Stimulated activated memory B cell treated with anti-CD40 and anti-IgM and Interleukin-4, amounts not matched to agents 10 μg/mL and 1 μg/mL and 100 μg/mL, for 72 hours (primary cell): ENCODE measurements around the gene CENPK.
A peak's percentile ranks its signal among the peaks of the same experiment; 100 is the strongest.

ENCODE experiments used
- ATAC-seq: fragments of 150-1000 bp; cut with Tn5 transposase; 2 replicates; pipeline ENCODE4 v1.10.0; 2021
- H3K27ac Mint-ChIP-seq: one replicate; pipeline ENCODE4 v1.8.0; 2022; ENCODE audit warnings: mild to moderate bottlenecking, mixed read lengths
- H3K27me3 Mint-ChIP-seq: one replicate; pipeline ENCODE4 v1.8.0; 2022; ENCODE audit warnings: mixed read lengths
- H3K36me3 Mint-ChIP-seq: one replicate; pipeline ENCODE4 v1.8.0; 2022; ENCODE audit warnings: mixed read lengths
- H3K4me1 Mint-ChIP-seq: one replicate; pipeline ENCODE4 v1.8.0; 2022; ENCODE audit warnings: mixed read lengths
- H3K4me3 Mint-ChIP-seq: one replicate; pipeline ENCODE4 v1.8.0; 2022; ENCODE audit warnings: mild to moderate bottlenecking, moderate library complexity, mixed read lengths
- H3K9me3 Mint-ChIP-seq: one replicate; pipeline ENCODE4 v1.8.0; 2022; ENCODE audit warnings: mixed read lengths

The CENPK gene

GRCh38 chr5:65481635-65482295 is 81.2 kb downstream of the CENPK start, which contains the start of gene ADAMTS6:
Gene ADAMTS6 (minus strand): TSS chr5:65481920. CDS start chr5:65473673, 8,247 bp downstream.
- no peaks in the 10 kb centered on the region for H3K9me3 Mint-ChIP-seq
- H3K27ac Mint-ChIP-seq: no peak within 1 kb of the TSS
- peaks cover 13% of the 10 kb centered on the region for H3K4me1 Mint-ChIP-seq
- H3K27me3 Mint-ChIP-seq: no peaks in the 10 kb centered on the region
- peak; percentile 96 for ATAC-seq
- H3K36me3 Mint-ChIP-seq: no peaks in the 10 kb centered on the region
- H3K4me3 Mint-ChIP-seq: no peak within 1 kb of the TSS

GRCh38 chr5:65481171-65481581 is 81.8 kb downstream of the CENPK start:
- no peaks in the 10 kb centered on the region for H3K27me3 Mint-ChIP-seq
- H3K4me1 Mint-ChIP-seq: peaks cover 13% of the 10 kb centered on the region
- H3K36me3 Mint-ChIP-seq: no peaks in the 10 kb centered on the region
- peak; percentile 53 for ATAC-seq
- H3K9me3 Mint-ChIP-seq: no peaks in the 10 kb centered on the region
- no peak overlapping the region for H3K27ac Mint-ChIP-seq
- no peak overlapping the region for H3K4me3 Mint-ChIP-seq

GRCh38 chr5:65480306-65480865 is 82.6 kb downstream of the CENPK start:
- ATAC-seq: peak; percentile 50
- H3K4me1 Mint-ChIP-seq: peaks cover 18% of the 10 kb centered on the region
- H3K9me3 Mint-ChIP-seq: no peaks in the 10 kb centered on the region
- H3K27ac Mint-ChIP-seq: no peak overlapping the region
- no peaks in the 10 kb centered on the region for H3K27me3 Mint-ChIP-seq
- H3K36me3 Mint-ChIP-seq: no peaks in the 10 kb centered on the region
- no peak overlapping the region for H3K4me3 Mint-ChIP-seq

GRCh38 chr5:65479527-65479926 is 83.4 kb downstream of the CENPK start:
- H3K4me3 Mint-ChIP-seq: no peak overlapping the region
- H3K36me3 Mint-ChIP-seq: no peaks in the 10 kb centered on the region
- no peak for ATAC-seq
- H3K9me3 Mint-ChIP-seq: no peaks in the 10 kb centered on the region
- H3K27me3 Mint-ChIP-seq: no peaks in the 10 kb centered on the region
- H3K4me1 Mint-ChIP-seq: peaks cover 18% of the 10 kb centered on the region
- H3K27ac Mint-ChIP-seq: no peak overlapping the region

GRCh38 chr5:65478336-65478735 is 84.6 kb downstream of the CENPK start:
- H3K36me3 Mint-ChIP-seq: no peaks in the 10 kb centered on the region
- H3K4me3 Mint-ChIP-seq: no peak overlapping the region
- H3K27ac Mint-ChIP-seq: no peak overlapping the region
- H3K4me1 Mint-ChIP-seq: peaks cover 15% of the 10 kb centered on the region
- H3K27me3 Mint-ChIP-seq: no peaks in the 10 kb centered on the region
- no peaks in the 10 kb centered on the region for H3K9me3 Mint-ChIP-seq
- no peak for ATAC-seq

GRCh38 chr5:65475895-65476294 is 87.1 kb downstream of the CENPK start:
- no peak for ATAC-seq
- H3K4me3 Mint-ChIP-seq: no peak overlapping the region
- H3K4me1 Mint-ChIP-seq: peaks cover 5% of the 10 kb centered on the region
- no peaks in the 10 kb centered on the region for H3K9me3 Mint-ChIP-seq
- no peaks in the 10 kb centered on the region for H3K36me3 Mint-ChIP-seq
- H3K27me3 Mint-ChIP-seq: no peaks in the 10 kb centered on the region
- peak overlapping the region; percentile 27 for H3K27ac Mint-ChIP-seq

GRCh38 chr5:65475336-65475735 is 87.6 kb downstream of the CENPK start:
- Mint-ChIP-seq H3K4me3 (no peak overlapping the region), H3K27me3 (no peaks in the 10 kb centered on the region), H3K27ac (peak overlapping the region; percentile 27), H3K4me1 (peaks cover 5% of the 10 kb centered on the region), H3K36me3 (no peaks in the 10 kb centered on the region), H3K9me3 (no peaks in the 10 kb centered on the region)
- no peak for ATAC-seq

GRCh38 chr5:65474130-65474711 is 88.7 kb downstream of the CENPK start:
- Mint-ChIP-seq H3K27ac (no peak overlapping the region), H3K4me1 (peaks cover 5% of the 10 kb centered on the region), H3K9me3 (no peaks in the 10 kb centered on the region), H3K27me3 (no peaks in the 10 kb centered on the region), H3K36me3 (no peaks in the 10 kb centered on the region), H3K4me3 (no peak overlapping the region)
- ATAC-seq: no peak

- Mint-ChIP-seq H3K4me3 (no peak overlapping the region), H3K9me3 (no peaks in the 10 kb centered on the region), H3K36me3 (no peaks in the 10 kb centered on the region), H3K4me1 (no peaks in the 10 kb centered on the region), H3K27ac (no peak overlapping the region), H3K27me3 (no peaks in the 10 kb centered on the region)
- ATAC-seq: no peak
These were observed 94.3 kb downstream of the CENPK start for GRCh38 chr5:65468633-65469032.
